GM21576 (cell line): ENCODE data around the gene GNL1.
"Not testable (repeated sequence)": the region's sequence is repeated elsewhere in the genome, so short reads cannot be mapped to it uniquely, and the experiment has no call there.

Experiments
- ATAC-seq: cut with Tn5 transposase; IDR thresholded peaks from one replicate; pipeline ENCODE4 v1.9.1; 2021; ENCODE audit warnings: mild to moderate bottlenecking, moderate library complexity; ENCODE audit not compliant: unreplicated experiment

Gene GNL1

DNA sequence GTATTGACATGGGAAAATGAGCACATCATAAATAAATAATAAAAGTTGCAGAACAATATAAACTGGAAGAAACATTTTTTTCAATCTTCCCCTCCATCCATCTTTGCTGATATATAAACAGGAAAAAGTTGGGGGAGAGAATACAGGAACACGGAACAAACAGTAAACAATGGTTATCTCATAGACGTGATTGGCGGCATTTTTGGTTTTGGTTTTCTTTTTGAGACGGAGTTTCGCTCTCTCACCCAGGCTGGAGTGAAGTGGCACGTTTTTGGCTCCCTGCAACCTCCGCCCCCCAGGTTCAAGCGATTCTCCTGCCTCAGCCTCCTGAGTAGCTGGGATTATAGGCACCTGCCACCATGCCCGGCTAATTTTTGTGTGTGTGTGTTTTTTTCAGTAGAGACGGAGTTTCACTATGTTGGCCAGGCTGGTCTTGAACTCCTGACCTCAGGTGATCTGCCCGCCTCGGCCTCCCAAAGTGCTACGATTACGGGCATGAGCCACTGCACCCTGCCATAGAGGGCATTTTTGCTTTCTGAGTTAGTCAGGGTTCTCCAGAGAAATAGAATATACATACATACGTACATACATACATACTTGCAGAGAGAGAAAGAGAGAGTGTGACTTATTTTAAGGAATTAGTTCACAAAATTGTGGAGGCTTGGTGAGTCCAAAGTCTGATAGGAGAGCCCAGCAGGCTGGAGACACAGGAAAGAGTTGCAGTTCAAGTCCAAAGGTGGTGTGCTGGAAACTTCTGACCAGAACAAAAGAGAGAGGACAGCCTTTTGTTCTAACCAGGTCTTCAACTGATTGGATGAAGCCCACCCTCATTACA lies 22.6 kb downstream of the GNL1 start:
- no peak for ATAC-seq

DNA sequence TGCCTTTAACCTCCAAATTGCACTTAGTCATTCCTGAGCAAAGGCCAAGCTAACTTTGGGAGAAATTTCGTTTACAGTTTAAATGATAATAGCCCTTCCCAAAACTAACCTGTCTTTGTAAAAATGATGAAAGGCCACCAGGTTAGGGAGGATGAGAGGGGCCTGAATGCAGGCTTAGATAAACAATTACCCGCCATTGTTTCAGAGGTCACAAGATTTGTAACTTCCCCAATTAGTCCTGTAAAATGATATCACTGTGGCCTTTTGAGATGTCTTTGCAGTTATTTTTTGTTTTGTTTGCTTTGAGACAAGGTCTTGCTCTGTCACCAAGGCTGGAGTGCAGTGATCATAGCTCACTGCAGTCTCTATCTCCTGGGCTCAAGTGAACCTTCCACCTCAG lies 26.3 kb downstream of the GNL1 start:
- no peak for ATAC-seq

DNA sequence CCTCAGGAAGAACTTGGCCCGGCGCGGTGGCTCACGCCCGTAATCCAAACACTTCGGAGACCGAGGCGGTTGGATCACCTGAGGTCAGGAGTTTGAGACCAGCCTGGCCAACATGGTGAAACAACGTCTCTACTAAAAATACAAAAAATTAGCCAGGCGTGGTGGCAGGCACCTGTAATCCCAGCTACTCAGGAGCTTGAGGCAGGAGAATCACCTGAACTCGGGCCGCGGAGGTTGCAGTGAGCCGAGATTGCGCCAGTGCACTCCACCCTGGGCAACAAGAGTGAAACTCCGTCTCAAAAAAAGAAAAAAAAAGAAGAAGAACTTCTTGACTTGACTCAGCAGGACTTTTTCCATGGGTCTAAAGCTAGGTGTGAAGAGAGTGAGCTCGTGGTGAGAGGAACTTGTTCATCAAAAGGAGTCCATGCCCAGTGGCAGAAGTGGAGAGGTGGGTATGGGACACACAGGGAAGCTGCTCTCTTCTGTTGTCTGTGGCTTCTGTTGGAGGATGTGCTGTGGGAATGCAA lies 26.9 kb downstream of the GNL1 start:
- ATAC-seq = peak; percentile 54

DNA sequence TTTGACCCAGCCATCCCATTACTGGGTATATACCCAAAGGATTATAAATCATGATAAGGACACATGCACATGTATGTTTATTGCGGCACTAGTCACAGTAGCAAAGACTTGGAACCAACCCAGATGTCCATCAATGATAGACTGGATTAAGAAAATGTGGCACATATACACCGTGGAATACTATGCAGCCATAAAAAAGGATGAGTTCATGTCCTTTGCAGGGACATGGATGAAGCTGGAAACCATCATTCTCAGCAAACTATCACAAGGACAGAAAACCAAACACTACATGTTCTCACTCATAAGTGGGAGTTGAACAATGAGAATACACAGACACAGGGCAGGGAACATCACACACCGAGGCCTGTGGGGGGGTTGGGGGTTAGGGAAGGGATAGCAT lies 29.8 kb downstream of the GNL1 start:
- ATAC-seq = not testable (repeated sequence)

DNA sequence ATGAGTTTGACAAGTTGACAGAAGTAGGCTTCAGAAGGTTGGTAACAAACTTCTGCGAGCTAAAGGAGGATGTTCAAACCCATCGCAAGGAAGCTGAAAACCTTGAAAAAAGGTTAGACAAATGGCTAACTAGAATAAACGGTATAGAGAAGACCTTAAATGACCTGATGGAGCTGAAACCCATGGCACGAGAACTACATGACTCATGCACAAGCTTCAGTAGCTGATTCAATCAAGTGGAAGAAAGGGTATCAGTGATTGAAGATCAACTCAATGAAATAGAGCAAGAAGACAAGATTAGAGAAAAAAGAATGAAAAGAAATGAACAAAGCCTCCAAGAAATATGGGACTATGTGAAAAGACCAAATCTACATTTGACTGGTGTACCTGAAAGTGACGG lies 34.3 kb downstream of the GNL1 start:
- ATAC-seq = not testable (repeated sequence)

DNA sequence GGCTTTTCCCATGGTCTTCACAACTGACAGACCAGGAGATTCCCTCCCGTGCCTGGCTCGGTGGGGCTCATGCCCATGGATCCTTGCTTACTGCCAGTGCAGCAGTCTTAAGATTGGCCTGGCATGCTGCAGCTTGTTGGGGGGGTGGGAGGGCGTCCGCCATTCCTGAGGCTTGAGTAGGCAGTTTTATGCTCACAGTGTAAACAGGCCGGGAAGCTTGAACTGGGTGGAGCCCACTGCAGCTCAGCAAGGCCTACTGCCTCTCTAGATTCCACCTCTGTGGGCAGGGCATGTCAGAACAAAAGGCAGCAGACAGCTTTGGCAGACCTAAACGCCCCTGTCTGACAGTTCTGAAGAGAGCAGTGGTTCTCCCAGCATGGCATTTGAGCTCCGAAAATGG lies 35.2 kb downstream of the GNL1 start:
- ATAC-seq = not testable (repeated sequence)

DNA sequence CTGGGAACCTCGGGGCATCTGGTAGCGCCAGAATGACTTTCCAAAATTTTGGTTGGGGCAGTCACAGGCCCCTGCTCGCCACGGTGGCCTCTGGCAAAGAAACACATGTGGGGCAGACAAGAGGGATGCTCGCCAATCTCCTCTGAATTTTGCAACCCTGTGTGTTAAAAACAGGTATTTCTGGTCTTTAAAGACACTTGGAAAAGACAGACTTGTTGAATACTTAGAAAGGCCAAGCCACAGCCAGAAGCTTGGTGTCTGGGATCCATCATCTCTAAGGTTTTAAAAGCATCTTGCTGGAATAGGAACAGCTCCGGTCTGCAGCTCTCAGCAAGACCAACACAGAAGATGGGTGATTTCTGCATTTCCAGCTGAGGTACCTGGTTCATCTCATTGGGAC lies 35.8 kb downstream of the GNL1 start:
- no peak for ATAC-seq

DNA sequence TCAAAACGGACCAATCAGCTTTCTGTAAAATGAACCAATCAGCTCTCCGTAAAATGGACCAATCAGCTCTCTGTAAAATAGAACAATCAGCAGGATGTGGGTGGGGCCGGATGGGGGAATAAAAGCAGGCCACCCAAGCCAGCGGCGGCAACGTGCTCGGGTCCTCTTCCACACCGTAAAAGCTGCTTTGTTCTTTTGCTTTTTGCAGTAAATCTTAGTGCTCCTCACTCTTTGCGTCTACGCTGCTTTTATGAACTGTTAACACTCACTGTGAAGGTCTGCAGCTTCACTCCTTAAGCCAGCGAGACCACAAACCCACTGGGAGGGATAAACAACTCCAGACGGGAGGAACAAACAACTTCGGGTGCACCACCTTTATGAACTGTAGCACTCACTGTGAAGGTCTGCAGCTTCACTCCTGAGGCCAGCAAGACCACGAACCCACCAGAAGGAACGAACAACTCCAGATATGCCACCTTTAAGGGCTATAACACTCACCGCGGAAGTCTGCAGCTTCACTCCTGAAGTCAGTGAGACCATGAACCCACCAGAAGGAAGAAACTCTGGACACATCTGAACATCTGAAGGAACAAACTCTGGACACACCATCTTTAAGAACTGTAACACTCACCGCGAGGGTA lies 37.7 kb downstream of the GNL1 start:
- not testable (repeated sequence) for ATAC-seq

DNA sequence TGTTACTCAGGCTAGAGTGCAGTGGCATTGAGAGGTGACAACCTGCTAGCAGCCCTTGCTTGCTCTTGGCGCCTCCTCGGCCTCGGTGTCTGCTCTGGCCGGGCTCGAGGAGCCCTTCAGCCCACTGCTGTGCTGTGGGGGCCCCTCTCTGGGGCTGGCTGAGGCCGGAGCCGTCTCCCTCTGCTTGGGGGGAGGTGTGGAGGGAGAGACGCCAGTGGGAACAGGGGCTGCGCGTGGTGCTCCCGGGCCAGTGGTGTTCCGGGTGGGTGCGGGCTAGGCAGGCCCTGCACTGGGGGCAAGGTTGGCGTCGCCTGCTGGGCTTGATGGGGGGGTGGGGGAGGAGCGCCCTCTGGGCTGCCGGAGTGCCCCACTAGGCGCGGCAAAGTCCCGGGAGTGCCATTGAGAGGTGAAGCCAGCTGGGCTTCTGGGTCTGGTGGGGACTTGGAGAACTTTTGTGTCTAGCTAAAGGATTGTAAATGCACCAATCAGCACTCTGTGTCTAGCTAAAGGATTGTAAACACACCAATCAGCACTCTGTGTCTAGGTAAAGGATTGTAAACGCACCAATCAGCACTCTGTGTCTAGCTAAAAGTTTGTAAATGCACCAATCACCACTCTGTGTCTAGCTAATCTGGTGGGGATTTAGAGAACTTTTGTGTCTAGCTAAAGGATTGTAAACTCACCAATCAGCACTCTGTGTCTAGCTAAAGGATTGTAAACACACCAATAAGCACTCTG lies 38.4 kb downstream of the GNL1 start:
- not testable (repeated sequence) for ATAC-seq

DNA sequence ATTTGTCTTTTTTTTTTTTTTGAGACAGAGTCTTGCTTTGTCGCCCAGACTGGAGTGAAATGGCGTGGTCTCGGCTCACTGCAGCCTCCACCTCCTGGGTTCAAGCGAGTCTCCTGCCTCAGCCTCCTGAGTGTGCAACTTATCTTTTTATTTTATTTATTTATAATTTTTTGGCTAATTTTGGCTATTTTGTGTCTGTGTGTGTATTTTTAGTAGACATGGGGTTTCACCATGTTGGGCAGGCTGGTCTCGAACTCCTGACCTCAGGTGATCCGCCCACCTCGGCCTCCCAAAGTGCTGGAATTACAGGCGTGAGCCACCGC lies 39.6 kb downstream of the GNL1 start:
- ATAC-seq = not testable (repeated sequence)

DNA sequence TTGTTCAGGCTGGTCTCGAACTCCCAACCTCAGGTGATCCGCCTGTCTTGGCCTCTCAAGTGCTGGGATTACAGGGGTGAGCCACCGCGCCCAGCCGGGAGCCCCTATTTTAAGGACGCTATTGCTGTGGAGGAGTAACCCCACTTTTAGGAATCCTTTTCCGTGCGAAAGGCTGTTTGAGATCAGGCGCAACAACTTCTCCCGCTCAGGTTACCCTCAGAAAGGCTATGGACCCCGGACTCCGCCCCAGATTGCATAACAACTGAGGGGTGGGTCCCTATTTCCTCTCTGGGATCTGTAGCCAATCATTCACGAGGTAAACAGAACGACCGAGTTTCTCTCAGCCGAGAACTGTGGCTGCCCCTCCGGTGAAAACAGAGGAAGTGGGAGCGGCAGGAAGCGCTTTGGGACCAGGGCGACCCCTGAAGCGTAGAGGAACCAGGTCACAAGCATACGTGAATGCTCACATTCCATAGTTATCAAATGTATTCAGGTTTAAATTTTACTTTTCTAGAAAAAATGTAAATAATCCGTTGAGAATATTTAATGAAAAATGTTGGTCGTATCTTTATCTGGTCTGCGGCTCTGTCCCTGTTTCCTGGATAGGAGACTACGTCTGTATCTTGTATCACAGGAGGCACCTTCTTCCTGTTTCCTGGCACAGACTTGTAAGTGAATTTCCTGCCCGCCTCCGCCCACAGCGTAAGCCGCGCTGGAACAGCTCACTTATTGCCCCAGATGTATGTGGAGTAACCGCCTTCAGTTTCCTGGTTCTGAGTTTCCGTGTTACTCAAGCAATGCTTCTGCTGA lies 40.1 kb downstream of the GNL1 start:
- peak; percentile 77 for ATAC-seq

DNA sequence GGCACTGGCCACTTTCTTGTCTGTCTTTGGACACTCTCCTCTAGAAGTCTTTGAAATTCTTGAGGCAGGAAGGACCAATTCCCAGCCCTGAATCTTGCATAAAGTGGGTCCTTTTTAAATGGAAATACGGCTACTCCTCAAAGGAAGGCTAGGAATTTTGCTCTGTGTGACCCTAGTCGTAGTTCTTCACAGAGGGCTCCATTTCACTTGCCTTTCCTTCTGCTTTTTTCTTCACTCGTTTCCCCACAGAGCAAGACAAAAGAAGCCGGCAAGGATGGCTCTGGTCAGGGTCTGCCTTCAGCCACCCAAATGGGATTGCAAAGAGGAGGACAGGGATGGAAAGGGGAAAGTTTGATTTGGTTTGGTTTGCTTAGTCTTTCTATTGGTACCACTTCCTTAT lies 41.2 kb downstream of the GNL1 start:
- ATAC-seq = no peak

DNA sequence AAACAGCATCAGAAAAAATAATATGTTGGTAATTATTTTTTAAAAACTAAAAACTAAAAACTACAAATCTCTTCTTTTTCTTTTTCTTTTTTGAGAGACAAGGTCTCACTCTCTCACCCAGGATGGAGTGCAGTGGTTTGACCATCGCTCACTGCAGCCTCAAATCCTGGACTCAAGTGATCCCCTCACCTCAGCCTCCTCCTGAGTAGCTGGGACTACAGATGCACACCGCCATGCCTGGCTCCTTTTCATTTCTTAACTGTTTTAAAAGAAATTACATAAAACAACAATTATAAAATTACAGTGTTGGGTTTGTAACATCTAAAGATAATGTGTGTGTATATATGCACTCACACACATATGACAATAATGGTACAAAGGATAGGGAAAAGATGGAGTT lies 42.8 kb downstream of the GNL1 start:
- no peak for ATAC-seq

DNA sequence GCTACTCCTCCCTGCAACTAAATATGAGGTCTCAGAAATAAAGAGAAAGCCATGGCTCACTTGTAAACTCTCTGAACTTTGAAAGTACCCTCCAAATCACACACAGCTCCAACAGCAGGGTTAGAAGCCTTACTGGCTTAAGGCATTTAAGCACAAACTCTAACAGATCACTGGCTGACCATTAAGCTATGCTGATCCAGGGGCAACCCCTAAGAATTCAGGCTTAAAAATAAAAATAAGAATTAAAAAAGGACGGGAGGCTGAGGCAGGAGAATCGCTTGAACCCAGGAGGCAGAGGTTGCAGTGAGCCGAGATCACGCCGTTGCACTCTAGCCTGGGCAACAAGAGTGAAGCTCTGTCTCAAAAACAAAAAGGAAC lies 45.1 kb downstream of the GNL1 start:
- no peak for ATAC-seq

DNA sequence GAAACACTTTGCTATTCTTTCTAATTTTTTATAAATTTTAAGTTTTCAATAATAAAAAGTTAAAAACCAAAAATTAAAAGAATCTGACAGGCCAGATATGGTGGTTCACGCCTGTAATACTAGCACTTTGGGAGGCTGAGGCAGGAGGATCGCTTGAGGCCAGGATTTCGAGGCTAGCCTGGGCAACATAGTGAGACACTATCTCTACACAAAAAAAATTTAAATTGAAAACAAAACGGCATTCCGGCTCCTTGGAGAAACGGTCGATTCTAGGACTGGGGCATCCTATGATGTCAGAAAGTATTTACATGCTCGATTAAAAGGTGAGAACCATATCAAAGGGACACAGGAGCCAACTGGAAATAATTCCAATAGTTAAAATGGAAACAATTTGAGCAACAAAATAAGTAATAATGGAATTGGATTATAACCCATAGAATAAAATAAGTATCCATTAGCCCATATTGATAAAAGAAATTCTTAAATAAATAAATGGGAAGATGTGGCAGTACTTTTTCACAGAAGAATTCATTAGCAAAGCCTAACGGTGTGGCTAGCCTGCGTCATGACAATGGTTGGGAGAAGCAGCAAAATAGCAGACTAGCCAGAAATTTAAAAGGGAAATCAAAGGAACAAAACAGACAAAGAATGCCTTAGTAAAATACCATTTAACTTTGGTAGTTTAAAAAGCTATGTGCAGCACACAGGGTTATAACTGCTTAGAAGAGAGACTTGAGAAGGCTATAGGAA lies 45.7 kb downstream of the GNL1 start:
- ATAC-seq = no peak

DNA sequence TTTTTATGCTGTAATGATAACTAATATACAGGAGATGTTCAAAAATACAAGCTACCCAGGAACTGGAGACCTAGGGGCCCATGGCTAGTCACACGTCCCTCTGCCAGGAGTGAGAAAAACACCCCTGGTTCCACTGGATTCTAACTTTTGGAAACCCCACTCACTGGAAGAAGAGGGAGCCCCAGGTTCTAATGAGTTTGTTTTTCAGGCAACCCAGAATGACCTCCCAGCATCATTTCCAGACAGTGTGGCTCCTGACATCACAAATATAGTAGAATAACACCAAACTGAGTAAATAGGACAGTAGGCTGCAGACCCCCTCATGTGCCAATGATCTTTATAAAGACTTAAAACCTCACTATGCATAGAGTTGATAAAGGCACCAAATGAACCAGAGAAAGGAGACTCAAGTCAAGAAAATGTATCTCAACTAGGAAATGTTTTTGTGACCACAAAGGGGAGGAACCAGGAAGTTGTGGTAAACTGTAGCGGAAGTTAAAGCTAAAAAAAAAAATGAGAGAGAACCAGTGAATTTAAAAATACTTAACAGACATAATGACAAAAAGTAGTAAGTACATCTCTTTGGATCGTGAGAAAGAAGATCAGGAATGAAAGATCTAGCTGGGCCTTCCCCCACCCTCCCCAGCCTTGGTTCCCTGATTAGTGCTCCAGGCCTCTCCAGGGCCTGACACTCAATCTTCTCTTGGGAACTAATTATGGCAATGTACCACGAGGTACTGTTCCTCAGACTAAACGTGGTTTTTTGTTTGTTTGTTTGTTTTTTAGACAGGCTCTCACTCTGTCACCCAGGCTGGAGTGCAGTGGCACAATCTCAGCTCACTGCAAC lies 47.2 kb downstream of the GNL1 start:
- no peak for ATAC-seq

DNA sequence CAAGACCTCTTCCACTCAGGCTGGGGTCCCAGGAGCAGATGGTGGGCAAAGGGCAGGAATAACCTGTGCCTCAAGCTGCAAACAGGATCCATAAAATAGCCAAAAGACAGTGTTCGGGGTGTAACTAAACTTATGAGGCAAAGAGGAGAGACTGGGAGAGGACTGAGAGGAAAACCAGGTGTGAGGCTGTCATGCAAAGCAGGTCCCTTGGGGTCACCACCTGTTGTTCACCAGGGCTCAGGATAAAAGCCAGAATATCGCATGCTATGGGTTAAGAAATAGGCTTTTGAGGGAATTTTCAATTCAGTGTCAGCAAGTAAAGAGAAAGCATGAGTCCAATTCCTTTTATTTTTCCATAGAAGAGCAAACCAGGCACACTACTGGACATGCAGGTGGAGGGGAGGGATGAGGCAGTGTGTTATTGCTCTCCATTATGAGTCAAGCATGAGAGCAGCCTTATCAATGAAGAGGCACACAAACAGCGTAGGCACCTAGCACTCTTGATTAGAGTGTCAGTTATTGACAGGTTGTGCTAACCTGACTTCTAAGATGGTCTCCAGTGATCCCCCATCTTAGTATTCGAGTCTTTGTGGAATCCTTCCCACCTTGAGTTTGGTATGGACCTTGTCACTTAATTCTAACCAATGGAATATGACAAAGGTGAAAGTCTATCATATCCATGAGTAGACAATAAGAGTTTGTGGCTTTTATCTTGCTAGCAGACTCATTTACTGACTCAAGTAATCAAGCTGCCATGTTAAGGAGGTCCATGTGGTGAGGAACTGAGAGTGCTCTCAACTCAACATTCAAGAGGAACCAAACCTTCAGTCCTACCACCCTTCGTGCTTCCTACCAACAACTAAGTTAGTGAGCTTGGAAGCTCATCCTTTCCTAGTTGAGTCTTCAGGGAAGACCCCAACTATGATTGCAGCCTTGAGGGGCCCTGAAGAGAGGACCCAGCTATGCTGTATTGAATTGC lies 48.2 kb downstream of the GNL1 start:
- ATAC-seq = no peak
